Measurements from ENCODE around the gene EDAR.

The EDAR gene

GRCh38 chr2:108906403-108907077 lies 82.5 kb downstream of the EDAR start:
- no peak for DNase-seq

- DNase-seq: no peak
Measured at GRCh38 chr2:108905906-108906305, 83.1 kb downstream of the EDAR start.

GRCh38 chr2:108905176-108905575 lies 83.8 kb downstream of the EDAR start:
- no peak for DNase-seq

GRCh38 chr2:108904680-108905079 lies 84.3 kb downstream of the EDAR start:
- DNase-seq: no peak

- no peak for DNase-seq
Measured at GRCh38 chr2:108898315-108899082, 90.5 kb downstream of the EDAR start.

GRCh38 chr2:108896741-108897140 lies 92.3 kb downstream of the EDAR start:
- DNase-seq: no peak

- no peak for DNase-seq
Measured at GRCh38 chr2:108895188-108895587, 93.8 kb downstream of the EDAR start.

GRCh38 chr2:108894766-108895165 lies 94.3 kb downstream of the EDAR start:
- no peak for DNase-seq

- DNase-seq: no peak
Measured at GRCh38 chr2:108893277-108893676, 95.7 kb downstream of the EDAR start.

GRCh38 chr2:108889907-108890306 lies 99.1 kb downstream of the EDAR start:
- DNase-seq: no peak

- no peak for DNase-seq
Measured at GRCh38 chr2:108884619-108885018, 104.4 kb downstream of the EDAR start.

GRCh38 chr2:108878276-108878675 lies 110.7 kb downstream of the EDAR start:
- DNase-seq: no peak

GRCh38 chr2:108877506-108877905 lies 111.5 kb downstream of the EDAR start:
- no peak for DNase-seq

- DNase-seq: no peak
Measured at GRCh38 chr2:108870069-108870644, 118.9 kb downstream of the EDAR start.

GRCh38 chr2:108869542-108869941 lies 119.5 kb downstream of the EDAR start:
- no peak for DNase-seq

GRCh38 chr2:108868911-108869310 lies 120.1 kb downstream of the EDAR start:
- no peak for DNase-seq

- no peak for DNase-seq
Measured at GRCh38 chr2:108866041-108866440, 123.0 kb downstream of the EDAR start.

- DNase-seq: no peak
Measured at GRCh38 chr2:108858894-108859293, 130.1 kb downstream of the EDAR start.

- DNase-seq: no peak
Measured at GRCh38 chr2:108855194-108855593, 133.8 kb downstream of the EDAR start.

- DNase-seq: no peak
Measured at GRCh38 chr2:108854484-108854883, 134.5 kb downstream of the EDAR start.

- DNase-seq: no peak
Measured at GRCh38 chr2:108853421-108853820, 135.6 kb downstream of the EDAR start.

- DNase-seq: no peak
Measured at GRCh38 chr2:108852375-108852774, 136.6 kb downstream of the EDAR start.

- no peak for DNase-seq
Measured at GRCh38 chr2:108847000-108847399, 142.0 kb downstream of the EDAR start.

- no peak for DNase-seq
Measured at GRCh38 chr2:108845923-108846322, 143.1 kb downstream of the EDAR start.
